Adrenal gland (tissue), 12 donors: ENCODE results near the gene CLMN. TPM values are rescaled to one million over a fixed set of nuclear protein-coding genes. Genes with fewer than 3 reads are reported as not detected.

Experiments
- DNase-seq, 7 donors: peaks; one replicate each; pipeline ENCODE4 v3.0.0-alpha.2; 2019 to 2020
- H3K27ac ChIP-seq, 5 donors: fragments of 200-600 bp; sonication (generic) in 4 of 5; 1 replicate in 3 of 5; 2 replicates in 2 of 5; pipeline versions ENCODE4 v1.5.1 to v1.8.0; 2016 to 2020; ENCODE audit warnings: mild to moderate bottlenecking in 1 of 5
- H3K27me3 ChIP-seq: fragments of 200-600 bp; 2 replicates; pipeline ENCODE4 v1.8.0; 2021
- H3K36me3 ChIP-seq, 2 donors: fragments of 200-600 bp; replicated peaks in 1 of 2; 1 replicate in 1 of 2; 2 replicates in 1 of 2; pipeline versions ENCODE4 v1.5.1 to v1.8.0; 2018 to 2022
- H3K4me1 ChIP-seq, 2 donors: fragments of 200-600 bp; replicated peaks in 1 of 2; 1 replicate in 1 of 2; 2 replicates in 1 of 2; pipeline versions ENCODE4 v1.5.1 to v1.8.0; 2018 to 2021
- H3K4me3 ChIP-seq, 4 donors: fragments of 200-600 bp; sonication (generic) in 3 of 4; one replicate each; pipeline ENCODE4 v1.5.1; 2016 to 2018
- H3K9me3 ChIP-seq, 3 donors: fragments of 200-600 bp; sonication (generic) in 1 of 3; replicated peaks in 1 of 3; 1 replicate in 2 of 3; 2 replicates in 1 of 3; pipeline versions ENCODE4 v1.5.1 to v1.8.0; 2016 to 2021
- POLR2A ChIP-seq, 2 donors: fragments of 450-650 bp; IDR thresholded peaks; one replicate each; pipeline ENCODE4 v1.6.1; 2017; ENCODE audit warnings: antibody characterized with exemption in 2 of 2, mild to moderate bottlenecking in 2 of 2, moderate library complexity in 1 of 2
- WGBS, 4 donors: extraction: QIAGEN DNeasy Blood & Tissue Kit in 2 of 4; methylation state at CpG; one replicate each; pipeline versions ENCODE4 v1.1.5 to v1.1.7; 2013 to 2017; 5-methylcytosine and 5-hydroxymethylcytosine counted together
- intact Hi-C, 2 donors: fragments of 100-400 bp; cut with DNase I; formaldehyde crosslinking; loops; one replicate each; pipeline versions ENCODE4 v1.14.1 to v1.15.0; 2022 to 2023
- polyA plus RNA-seq, 3 donors: library from polyadenylated mRNA; stranded (reverse); fragments of 200-250 nt in 2 of 3; fragments of 350-450 nt in 1 of 3; fragmentation: Illumina TruSeq in 1 of 3; extraction: RNeasy Lipid Tissue Mini Kit (QIAGEN cat#74804) in 1 of 3; gene quantifications; one replicate each; pipeline ENCODE4 v1.2.3, GENCODE V29; 2013 to 2014
- total RNA-seq, 9 donors: library from RNA; depleted of rRNA in 4 of 9; stranded (reverse); fragments of >200 nt in 4 of 9; fragments of 120-200 nt in 1 of 9; fragmentation: NEBNext Ultra II Directional in 1 of 9; extraction: Animal tissue kit (Norgen Biotek cat#: 25700) in 1 of 9; gene quantifications; one replicate each; pipeline versions ENCODE4 v1.1.0 to v1.2.4, GENCODE V29; 2013 to 2023
- TF ChIP-seq, protein P1 (sequence below), 6 experiments: fragments of 450-650 bp in 4 of 6; fragments of 200-600 bp in 2 of 6; sonication (generic) in 1 of 6; IDR thresholded peaks; 1 replicate in 5 of 6; 2 replicates in 1 of 6; pipeline versions ENCODE4 v1.5.1 to v1.8.0; 2016 to 2021; ENCODE audit warnings: antibody characterized with exemption in 6 of 6, mild to moderate bottlenecking in 2 of 6, moderate library complexity in 1 of 6
- donor health status: healthy with polysubstance abuse.
- donor health status: Bipolar disorder and iron deficiency.
- donor health status: DM: yes; HTN: yes; CAD: no.
- donor health status: DM: no; HTN: no; CAD: no.
- donor health status: DM: no; HTN: no; CAD: no.
- donor health status: DM: yes; HTN: yes; CAD: no.

CLMN gene
- total and polyA plus RNA-seq, 12 donors, result 2.7 to 9.5 (median 4.9) TPM

DNA sequence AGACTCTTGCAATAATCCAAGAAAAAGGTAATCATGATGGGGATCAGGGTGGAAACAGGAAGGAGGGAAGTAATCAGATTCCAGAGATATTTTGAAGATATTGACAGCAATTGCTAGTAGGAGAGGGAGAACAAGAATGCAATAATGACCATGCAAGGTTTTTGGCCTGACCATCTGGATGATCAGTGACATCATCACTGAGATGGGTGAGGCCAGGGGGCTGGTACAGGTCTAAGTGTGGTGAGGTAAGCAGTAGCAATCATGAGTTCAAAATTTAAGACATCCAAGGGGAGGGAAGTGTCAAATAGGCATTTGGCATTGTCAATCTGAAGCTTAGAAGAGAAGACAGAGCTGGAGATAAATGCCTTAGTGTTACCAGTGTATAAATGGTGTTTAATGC is 24.8 kb upstream of the CLMN start:
- DNase-seq, result no peak
- Histone ChIP-seq H3K4me1 (no peaks in the 10 kb centered on the region), H3K36me3 (no peaks in the 10 kb centered on the region), H3K27ac (no peak overlapping the region), H3K27me3 (no peaks in the 10 kb centered on the region), H3K4me3 (no peak overlapping the region), H3K9me3 (no peaks in the 10 kb centered on the region)
- no peak for TF ChIP-seq POLR2A (IDR thresholded peaks at IDR 0.05)
- TF ChIP-seq, protein P1, sequence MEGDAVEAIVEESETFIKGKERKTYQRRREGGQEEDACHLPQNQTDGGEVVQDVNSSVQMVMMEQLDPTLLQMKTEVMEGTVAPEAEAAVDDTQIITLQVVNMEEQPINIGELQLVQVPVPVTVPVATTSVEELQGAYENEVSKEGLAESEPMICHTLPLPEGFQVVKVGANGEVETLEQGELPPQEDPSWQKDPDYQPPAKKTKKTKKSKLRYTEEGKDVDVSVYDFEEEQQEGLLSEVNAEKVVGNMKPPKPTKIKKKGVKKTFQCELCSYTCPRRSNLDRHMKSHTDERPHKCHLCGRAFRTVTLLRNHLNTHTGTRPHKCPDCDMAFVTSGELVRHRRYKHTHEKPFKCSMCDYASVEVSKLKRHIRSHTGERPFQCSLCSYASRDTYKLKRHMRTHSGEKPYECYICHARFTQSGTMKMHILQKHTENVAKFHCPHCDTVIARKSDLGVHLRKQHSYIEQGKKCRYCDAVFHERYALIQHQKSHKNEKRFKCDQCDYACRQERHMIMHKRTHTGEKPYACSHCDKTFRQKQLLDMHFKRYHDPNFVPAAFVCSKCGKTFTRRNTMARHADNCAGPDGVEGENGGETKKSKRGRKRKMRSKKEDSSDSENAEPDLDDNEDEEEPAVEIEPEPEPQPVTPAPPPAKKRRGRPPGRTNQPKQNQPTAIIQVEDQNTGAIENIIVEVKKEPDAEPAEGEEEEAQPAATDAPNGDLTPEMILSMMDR (IDR thresholded peaks at IDR 0.05), result no peak
- intact Hi-C loops, result no loop called here

DNA sequence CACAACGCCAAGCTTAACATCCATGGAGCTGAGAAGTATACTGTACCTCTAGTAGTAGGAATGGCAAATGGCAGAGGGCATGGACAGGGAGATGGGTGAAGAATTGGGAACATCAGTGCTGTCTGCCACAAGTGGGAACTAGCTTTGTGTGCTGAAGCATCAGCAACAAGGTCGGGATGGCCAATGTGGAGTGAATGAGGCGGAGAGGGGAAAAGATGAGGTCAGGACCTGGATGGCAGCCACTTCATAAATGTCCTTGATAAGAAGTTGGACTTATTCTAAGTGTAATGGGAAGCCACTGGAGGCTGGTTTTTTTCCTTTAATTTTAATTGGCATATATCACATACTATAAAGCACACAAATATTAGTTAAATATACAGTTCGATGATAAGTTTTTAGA is 21.9 kb upstream of the CLMN start:
- peak; percentile 68 to 85 (median 75) for DNase-seq
- Histone ChIP-seq H3K4me3 (no peak overlapping the region), H3K27me3 (no peaks in the 10 kb centered on the region), H3K4me1 (no peaks in the 10 kb centered on the region), H3K27ac (no peak overlapping the region), H3K9me3 (no peaks in the 10 kb centered on the region), H3K36me3 (no peaks in the 10 kb centered on the region)
- TF ChIP-seq, protein P1 (IDR thresholded peaks at IDR 0.05), result no peak
- TF ChIP-seq POLR2A (IDR thresholded peaks at IDR 0.05), result no peak
- WGBS, 4 donors, result 57 to 73% (median 65%) methylated on average over 4 of the region's 4 CpGs
- intact Hi-C loops, result no loop called here

DNA sequence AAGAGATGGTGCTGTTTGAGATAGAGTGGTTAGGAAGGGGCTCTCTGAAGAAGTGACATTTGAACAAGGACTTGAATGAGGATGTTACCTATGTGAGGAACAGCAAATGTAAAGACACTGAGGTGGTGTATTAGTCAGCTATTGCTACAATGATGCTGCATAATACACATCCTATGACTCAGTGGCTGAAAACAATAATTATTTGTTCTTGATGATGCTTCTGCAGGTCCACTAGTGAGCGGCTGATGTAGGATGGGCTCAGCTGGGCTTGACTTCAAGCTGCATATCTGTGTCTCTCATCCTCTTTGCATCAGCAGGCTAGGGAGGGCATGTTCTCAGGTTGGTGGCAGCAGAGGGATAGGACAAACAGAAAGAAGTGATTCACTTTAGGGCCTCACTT is 21.4 kb upstream of the CLMN start:
- Histone ChIP-seq H3K4me1 (no peaks in the 10 kb centered on the region), H3K9me3 (no peaks in the 10 kb centered on the region), H3K4me3 (no peak overlapping the region), H3K27me3 (no peaks in the 10 kb centered on the region), H3K27ac (no peak overlapping the region), H3K36me3 (no peaks in the 10 kb centered on the region)
- DNase-seq, result no peak
- intact Hi-C loops, result no loop called here
- WGBS, 4 donors, result 97 to 100% (median 100%) methylated on average over 1 of the region's 1 CpG
- no peak for TF ChIP-seq POLR2A (IDR thresholded peaks at IDR 0.05)
- TF ChIP-seq, protein P1 (IDR thresholded peaks at IDR 0.05), result no peak

DNA sequence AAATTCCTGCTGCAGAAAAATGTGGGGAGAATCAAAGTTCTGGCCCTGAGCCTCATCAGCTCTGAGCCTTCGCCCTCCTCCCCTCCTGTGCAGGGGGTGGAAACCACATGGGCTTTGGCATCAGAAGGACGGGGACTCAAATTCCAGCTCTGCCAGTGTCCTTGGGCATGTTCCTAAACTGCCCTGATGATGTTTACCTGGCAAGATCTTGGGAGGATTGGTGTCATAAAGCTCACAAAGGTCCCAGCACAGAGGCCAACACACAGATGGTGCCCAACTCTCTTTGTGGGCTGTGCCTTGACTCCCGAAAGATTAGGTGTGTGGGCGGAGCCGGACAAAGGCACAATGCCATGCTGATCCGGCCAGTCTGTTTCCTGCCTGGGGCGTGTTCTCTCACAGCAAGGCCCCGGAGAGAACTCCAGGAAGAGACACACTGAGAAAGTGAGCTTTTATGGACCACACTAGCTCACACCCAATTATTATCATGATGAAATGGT is 20.5 kb upstream of the CLMN start:
- no peaks in the 10 kb centered on the region for H3K9me3 ChIP-seq
- no peaks in the 10 kb centered on the region for H3K4me1 ChIP-seq
- H3K27ac ChIP-seq, result no peak overlapping the region
- no peaks in the 10 kb centered on the region for H3K27me3 ChIP-seq
- H3K36me3 ChIP-seq, result no peaks in the 10 kb centered on the region
- TF ChIP-seq, protein P1 (IDR thresholded peaks at IDR 0.05), result no peak
- no peak for TF ChIP-seq POLR2A (IDR thresholded peaks at IDR 0.05)
- 32 to 61% (median 43%) methylated on average over 7 to 8 of the region's 8 CpGs for WGBS, 4 donors
- H3K4me3 ChIP-seq, result no peak overlapping the region
- DNase-seq, result peak in 5 of 7 donors; percentile 36 to 60 (median 43)
- intact Hi-C loops, result no loop called here
